Mammary epithelial cell (primary cell): ENCODE results near the gene AFF2.

Experiments used
- CTCF ChIP-seq, 2 donors: IDR thresholded peaks in 1 of 2; conservative IDR thresholded peaks in 1 of 2; 2 replicates each; pipeline ENCODE4 v1.5.1; 2011 to 2012; ENCODE audit warnings: inconsistent platforms in 2 of 2, low read length in 2 of 2, mild to moderate bottlenecking in 2 of 2, control low read depth in 1 of 2, low read depth in 1 of 2; ENCODE audit not compliant: insufficient read depth in 1 of 2; ENCODE audit errors: extremely low read depth in 1 of 2
- EZH2 ChIP-seq: IDR thresholded peaks from 2 replicates; pipeline ENCODE4 v1.6.1; 2012; ENCODE audit warnings: low read length, inconsistent platforms, borderline replicate concordance

GRCh38 chrX:148917441-148917840, 417.0 kb downstream of the AFF2 start:
- TF ChIP-seq CTCF (conservative IDR thresholded peaks at IDR 0.05 in 1 of 2, IDR thresholded peaks at IDR 0.05 in 1 of 2; ENCODE audit: extremely low read depth in 1 of 2, insufficient read depth in 1 of 2, low read depth in 1 of 2, low read length in 2 of 2) (no peak), EZH2 (no peak)
